Urothelium cell line (cell line): Measurements from ENCODE around the gene RRP9.
"Not testable (repeated sequence)": the region's sequence is repeated elsewhere in the genome, so short reads cannot be mapped to it uniquely, and the experiment has no call there.

ENCODE experiments used
- DNase-seq: peaks from one replicate; pipeline ENCODE4 v3.0.0; 2011; ENCODE audit warnings: low spot score, mixed read lengths
- FAIRE-seq: peaks from 2 replicates; lab custom pipeline; 2011; peaks lifted over from hg19 to GRCh38; lab: Jason Lieb, UNC

Gene RRP9, protein sequence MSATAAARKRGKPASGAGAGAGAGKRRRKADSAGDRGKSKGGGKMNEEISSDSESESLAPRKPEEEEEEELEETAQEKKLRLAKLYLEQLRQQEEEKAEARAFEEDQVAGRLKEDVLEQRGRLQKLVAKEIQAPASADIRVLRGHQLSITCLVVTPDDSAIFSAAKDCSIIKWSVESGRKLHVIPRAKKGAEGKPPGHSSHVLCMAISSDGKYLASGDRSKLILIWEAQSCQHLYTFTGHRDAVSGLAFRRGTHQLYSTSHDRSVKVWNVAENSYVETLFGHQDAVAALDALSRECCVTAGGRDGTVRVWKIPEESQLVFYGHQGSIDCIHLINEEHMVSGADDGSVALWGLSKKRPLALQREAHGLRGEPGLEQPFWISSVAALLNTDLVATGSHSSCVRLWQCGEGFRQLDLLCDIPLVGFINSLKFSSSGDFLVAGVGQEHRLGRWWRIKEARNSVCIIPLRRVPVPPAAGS

DNA sequence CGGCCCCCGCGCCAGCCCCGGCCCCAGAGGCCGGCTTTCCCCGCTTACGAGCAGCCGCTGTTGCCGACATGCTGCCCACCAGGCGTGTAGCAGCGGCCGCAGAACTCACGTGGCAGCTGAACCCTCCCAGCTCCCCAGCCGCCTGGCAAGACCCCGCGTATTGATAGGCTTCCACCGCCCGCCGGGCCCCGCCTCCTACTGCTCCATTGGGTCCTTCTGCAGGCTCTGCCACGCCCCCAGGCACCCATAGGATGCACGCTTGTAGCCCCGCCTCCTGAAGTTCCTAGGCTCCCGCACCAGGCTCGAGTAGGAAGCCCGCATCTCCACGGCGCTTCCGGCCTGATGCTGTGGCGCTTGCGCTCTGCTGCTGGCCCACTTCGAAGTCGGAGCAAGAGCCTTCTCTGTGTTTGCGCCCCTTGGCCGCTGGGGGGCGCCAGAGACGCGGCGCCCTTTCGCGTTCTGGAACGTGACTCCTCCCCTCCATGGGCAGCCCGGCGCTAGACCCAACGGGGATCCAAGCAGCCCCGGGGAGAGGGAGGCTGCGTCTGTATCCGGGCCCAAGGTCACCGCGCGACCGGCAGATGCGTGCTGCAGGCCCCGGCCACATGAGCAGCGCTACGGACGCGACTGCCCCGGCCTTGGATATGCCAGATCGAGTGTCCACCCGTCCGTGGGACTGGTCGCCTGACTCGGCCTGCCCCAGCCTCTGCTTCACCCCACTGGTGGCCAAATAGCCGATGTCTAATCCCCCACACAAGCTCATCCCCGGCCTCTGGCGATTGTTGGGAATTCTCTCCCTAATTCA lies at the start of gene RRP9, which contains the start of gene PARP3:
Gene RRP9 (minus strand): TSS at position 107 of the 805 bp plus-strand sequence. CDS start 37 bp downstream, at position 70.
Gene PARP3 (plus strand): TSS at position 566 of the 805 bp plus-strand sequence. CDS start 993 bp downstream, outside the sequence.
- DNase-seq (peak; percentile 100), FAIRE-seq (peak; percentile 96)

DNA sequence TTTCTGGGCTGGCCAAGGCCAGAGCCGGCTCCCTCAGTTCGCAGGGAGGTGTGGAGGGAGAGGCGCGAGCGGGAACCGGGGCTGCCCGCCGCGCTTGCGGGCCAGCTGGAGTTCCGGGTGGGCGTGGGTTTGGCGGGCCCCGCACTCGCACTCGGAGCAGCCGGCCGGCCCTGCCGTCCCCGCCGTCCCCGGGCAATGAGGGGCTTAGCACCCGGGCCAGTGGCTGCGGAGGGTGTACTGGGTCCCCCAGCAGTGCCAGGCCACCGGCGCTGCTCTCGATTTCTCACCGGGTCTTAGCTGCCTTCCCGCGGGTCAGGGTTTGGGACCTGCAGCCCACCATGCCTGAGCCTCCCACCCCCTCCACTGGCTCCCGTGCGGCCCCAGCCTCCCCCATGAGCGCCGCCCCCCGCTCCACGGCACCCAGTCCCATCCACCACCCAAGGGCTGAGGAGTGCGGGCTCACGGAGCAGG lies 48.8 kb upstream of the RRP9 start:
- DNase-seq, FAIRE-seq: not testable (repeated sequence)

DNA sequence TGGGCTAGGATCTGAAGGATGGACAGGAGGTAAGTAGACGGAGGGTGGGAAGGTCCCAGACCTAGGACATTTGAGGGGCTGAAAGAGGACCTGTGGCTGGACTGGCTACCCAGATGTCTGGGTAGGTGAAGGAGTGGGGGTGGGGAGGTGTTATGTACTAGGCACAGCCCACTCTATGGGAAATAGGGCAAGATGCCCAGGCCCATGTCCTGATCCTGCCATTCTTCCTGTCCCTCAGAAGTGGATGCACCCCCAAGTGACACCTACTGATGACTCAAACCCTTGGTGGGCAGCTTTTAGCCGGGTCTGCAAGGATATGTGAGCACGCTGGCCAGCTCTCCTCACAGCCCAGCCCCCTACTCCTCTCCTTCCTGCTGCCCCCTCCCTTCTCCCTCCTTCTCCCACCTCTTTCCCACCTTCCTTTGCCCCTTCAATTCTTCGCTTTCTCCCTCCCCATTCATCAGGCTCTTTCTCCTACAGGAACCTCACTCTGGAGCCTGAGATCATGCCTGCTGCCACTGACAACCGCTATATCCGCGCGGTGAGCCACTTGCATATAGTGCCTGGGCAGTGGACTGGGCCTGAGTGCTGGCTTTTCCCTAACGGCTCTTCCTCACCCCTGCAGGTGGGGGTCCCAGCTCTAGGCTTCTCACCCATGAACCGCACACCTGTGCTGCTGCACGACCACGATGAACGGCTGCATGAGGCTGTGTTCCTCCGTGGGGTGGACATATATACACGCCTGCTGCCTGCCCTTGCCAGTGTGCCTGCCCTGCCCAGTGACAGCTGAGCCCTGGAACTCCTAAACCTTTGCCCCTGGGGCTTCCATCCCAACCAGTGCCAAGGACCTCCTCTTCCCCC lies 46.8 kb upstream of the RRP9 start:
- DNase-seq (no peak), FAIRE-seq (no peak)

DNA sequence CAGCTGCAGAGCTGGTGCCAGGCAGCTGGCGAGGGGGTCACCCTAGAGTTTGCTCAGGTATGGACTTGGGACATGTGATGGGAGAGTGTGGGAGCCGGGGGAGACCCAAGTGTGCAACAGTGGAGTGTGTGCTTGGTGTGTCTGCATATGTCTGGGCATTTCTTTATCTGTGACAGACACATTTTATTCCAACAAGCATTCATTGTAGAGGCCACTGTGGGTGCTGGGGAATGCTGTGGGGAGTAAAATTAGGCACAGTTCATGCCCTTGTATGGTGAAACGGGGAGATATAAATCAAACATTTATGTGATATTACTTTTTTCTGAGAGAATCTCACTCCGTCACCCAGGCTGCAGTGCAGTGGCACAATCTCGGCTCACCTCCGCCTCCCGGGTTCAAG lies 45.9 kb upstream of the RRP9 start:
- DNase-seq = no peak
- FAIRE-seq = no peak

DNA sequence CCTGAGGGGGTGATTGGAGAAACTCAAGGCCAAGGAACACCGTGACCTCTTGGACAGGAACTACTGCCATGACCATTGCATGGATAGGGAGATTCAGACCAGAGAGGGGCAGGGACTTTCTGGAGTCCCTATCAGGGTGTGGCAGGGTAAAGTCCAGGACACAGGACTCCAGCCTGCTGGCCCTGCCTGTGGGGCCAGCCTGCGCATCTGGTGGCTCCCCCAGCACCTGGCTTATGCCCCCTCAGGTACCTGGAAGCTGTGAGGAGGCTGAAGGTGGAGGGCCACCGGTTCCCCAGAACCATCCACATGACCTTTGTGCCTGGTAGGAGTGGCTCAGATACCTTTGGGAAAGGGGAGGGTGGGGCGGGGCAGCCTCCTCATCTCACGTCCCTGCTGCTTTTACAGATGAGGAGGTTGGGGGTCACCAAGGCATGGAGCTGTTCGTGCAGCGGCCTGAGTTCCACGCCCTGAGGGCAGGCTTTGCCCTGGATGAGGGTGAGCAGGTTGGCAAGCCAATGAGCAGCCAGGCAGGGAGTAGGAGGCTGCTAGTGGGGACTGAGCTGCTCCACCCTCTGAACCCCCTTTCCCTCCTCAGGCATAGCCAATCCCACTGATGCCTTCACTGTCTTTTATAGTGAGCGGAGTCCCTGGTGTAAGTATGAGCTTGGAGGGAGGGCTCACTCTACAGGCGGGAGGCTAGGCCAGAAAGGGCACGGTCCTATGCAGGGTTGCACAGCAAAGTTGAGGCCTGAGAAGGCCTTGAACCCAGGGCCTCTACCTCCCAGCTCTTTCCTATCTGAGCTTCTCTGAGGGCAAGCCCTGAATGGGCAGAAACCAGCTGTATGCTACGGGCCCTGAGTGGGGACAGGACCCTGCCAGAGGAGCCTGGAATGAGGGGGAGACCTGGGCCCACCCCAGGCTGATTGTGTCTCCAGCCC lies 44.6 kb upstream of the RRP9 start:
- FAIRE-seq = no peak
- DNase-seq = no peak

DNA sequence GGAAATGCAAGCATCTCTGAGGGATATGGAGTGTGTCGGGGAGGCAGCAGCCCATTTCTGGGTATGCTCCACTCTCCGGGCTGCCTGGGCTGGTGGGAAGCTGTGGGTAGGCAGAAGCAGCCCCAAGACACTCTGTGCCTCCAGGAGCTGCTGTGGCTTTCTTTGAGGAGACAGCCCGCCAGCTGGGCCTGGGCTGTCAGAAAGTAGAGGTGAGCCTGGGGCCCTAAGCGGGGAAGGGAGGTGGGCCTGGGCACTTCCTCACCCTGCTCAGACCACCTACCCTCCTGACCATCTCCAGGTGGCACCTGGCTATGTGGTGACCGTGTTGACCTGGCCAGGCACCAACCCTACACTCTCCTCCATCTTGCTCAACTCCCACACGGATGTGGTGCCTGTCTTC lies 43.4 kb upstream of the RRP9 start:
- FAIRE-seq = no peak
- DNase-seq = no peak

DNA sequence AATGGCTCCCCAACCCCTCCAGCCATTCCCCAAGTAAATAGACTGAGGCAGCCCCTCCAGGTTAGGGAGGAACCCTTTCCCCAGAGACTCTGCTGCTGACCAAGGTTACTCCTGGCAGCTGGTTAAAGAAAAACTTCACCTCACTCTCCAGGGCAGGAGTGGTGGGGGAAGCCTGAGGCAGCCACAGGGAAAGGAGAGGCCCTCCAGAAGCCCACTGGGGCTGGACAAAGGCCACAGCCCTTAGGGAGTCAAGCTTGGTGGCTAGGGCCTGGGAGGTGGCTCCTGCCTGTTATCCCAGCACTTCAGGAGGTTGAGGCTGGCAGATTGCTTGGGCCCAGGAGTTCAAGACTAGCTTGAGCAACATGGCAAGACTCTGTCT lies 42.6 kb upstream of the RRP9 start:
- DNase-seq (no peak), FAIRE-seq (no peak)

DNA sequence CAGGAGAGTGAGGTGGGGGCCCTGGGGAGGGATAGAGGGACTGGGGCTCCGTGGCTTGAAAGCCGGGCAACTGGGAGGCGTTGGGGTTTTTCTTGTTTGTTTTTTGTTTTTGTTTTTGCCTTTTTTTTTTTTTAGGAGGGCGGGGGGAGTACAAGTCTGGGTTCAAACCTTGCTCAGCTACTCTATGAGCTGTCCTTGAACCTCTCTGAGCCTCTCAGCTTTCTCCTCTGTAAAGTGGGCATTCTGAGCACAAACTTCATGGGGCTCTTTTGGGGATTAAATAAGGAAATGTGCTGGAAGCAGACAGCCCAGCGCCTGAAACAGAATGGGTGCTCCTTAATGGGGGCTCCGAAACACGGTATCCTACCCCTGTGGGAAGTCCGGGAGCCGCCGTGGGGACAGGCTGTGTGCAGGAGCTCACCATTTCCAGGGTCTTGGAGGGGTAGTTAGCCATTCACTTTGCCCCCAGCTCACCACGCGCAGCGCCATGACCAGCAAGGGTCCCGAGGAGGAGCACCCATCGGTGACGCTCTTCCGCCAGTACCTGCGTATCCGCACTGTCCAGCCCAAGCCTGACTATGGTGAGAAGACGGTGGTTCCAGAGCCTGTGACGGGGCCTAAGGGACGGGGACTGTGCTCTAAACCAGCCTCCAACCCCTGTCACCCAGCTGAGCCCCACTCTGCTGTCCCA lies 42.0 kb upstream of the RRP9 start:
- DNase-seq = no peak
- FAIRE-seq = no peak

DNA sequence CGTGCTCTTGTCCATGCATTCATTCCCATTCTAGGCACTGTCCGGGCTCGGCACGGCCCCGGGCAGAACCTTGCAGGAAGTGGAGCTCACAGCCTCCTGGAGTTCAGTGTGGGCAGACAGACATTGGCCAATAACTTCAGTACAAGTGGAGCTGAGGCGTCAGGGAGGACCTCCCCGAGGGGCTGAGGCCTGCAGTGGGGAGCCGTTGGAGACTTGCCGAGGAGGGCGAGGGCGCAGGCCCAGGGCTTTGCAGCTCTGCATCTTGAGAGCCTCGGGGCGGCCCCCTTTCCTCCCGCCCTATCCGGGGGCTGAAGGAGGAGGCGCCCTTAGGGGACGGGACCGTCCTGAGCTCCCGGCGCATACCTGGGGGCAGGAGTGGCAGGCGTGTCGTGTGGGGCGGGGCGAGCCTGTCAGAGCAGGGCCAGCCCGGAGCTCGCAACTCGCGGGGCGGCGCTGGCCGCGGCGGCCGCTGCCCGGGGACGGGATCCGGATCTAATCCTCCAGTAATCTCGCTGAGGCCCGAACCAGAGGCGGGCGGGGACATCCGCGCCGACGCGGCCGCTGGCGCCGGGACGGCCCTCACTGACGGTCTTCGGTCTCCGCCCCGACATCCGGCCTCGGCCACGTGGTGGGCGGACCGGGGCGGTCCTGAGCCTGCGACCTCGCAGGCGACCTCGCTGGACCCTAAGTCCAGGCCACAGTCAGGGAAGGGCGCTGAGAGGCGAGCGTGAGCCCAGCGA lies 41.3 kb upstream of the RRP9 start, which contains the start of gene ACY1:
Gene ACY1 (plus strand): TSS at position 698 of the 740 bp plus-strand sequence. CDS start 530 bp downstream, outside the sequence.
- DNase-seq (peak; percentile 92), FAIRE-seq (peak; percentile 58)

DNA sequence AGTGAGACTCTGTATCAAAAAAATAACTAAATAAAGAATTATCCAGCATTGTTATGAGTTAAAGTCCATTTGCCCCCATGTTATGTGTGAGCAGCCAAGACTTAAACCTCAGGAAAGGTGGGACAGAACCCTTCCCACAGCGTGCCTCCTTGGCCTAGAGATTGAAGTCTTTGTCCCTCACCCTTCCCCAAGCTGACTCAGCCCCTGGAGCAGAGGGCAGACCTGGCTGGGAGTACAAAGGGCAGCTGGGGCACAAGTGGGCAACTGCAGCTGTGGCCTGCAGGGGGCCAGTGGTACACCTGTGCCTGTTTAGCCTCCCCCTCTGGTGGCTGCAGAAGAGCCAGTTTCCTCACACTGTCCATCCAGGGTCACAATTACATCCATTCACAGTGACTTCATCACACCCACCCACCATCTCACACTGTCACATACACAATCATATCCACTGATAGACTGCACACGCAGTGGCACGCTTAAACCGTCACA lies 40.7 kb upstream of the RRP9 start:
- DNase-seq = peak; percentile 86
- FAIRE-seq = peak; percentile 80

DNA sequence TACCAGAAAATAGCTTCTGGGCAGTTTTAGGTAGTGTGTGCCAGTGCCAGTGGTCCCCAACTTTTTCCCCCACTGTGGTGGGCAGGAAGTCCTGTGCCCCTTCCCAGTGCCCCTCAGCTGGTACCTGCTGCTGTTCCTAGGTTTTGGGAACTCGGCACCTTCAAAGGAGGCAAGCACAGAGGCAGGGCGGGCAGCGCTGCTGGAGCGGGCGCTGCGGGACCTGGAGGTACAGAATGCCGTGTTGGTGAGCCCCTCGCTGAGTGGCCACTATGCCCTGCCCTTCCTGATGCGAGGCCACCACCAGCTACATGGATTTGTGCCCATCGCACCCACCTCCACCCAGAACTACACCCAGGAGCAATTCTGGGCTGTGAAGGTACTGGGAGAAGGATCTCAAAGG lies 38.5 kb upstream of the RRP9 start:
- FAIRE-seq = no peak
- no peak for DNase-seq

DNA sequence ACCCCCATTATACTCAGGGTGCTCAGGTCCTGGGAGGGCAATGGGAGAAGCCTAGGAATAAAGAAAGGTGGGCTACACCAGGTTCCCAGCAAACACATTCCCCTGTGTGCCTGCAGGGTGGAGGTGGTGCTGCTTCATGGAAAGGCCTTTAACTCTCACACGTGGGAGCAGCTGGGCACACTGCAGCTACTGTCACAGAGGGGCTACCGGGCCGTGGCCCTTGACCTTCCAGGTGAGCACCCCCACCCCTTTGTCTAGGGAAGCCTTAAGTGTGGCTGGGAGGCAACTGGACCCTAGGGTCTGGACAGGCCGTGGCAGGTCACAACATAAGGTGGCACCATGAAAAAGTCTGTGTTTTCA lies 36.4 kb upstream of the RRP9 start:
- DNase-seq (no peak), FAIRE-seq (no peak)

DNA sequence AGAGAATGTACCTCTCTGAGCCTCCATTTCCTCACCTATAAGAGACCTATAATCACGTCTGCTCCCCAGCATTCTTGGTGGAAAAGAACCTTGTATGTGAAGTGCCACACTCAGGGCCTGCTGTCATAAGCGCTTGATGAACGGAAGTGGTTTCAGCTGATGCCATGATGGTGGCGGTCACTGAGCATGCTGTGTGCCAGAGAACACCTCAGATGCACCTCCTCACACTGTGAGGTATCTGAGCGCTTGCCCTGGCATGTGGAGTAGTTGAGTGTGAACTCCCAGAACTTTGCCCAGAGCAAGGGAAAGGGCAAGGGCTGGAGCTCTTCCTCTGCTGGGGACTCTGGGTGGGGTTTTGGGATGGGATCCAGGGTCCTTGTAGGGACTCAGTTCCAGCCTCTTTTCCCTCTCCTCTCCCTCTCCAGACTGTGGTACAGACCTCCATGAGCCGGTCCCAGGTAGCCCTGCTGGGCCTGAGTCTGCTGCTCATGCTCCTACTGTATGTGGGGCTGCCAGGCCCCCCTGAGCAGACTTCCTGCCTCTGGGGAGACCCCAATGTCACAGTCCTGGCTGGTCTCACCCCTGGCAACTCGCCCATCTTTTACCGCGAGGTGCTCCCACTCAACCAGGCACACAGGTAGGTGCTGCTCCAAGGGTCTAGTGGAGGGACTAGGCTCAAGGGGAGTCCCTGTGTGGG lies 35.9 kb upstream of the RRP9 start:
- DNase-seq = no peak
- FAIRE-seq = no peak

DNA sequence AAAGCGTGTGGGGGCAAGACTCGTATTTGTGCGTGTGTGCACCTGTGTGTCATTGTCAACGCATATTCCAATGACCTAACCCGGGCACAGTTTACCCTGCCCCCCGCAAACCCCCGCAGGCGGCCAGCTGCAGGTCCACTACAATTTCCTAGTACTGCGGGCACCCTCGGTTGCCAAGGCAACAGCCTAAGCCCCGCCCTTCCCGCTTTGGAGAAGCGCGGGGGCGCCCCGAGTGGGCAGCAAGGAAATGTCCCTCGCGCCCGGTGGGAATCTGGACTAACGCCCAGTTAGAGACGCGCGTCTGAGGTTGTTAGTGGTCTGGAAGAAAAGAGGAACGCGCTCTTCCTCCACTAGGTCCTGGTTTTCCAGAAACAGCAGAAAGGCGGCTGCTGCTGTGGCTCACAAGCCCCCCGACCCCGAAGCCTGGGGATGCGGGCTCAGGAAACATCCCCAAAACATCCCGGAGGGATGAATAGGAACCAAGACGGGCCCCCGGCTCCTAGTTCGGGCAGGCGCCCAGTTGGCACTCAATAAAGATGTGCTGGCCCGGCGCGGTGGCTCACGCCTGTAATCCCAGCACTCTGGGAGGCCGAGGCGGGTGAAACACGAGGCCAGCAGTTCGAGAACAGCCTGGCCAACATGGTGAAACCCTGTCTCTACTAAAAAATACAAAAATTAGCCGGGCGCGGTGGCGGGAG lies 34.3 kb upstream of the RRP9 start:
- FAIRE-seq = no peak
- peak; percentile 81 for DNase-seq

DNA sequence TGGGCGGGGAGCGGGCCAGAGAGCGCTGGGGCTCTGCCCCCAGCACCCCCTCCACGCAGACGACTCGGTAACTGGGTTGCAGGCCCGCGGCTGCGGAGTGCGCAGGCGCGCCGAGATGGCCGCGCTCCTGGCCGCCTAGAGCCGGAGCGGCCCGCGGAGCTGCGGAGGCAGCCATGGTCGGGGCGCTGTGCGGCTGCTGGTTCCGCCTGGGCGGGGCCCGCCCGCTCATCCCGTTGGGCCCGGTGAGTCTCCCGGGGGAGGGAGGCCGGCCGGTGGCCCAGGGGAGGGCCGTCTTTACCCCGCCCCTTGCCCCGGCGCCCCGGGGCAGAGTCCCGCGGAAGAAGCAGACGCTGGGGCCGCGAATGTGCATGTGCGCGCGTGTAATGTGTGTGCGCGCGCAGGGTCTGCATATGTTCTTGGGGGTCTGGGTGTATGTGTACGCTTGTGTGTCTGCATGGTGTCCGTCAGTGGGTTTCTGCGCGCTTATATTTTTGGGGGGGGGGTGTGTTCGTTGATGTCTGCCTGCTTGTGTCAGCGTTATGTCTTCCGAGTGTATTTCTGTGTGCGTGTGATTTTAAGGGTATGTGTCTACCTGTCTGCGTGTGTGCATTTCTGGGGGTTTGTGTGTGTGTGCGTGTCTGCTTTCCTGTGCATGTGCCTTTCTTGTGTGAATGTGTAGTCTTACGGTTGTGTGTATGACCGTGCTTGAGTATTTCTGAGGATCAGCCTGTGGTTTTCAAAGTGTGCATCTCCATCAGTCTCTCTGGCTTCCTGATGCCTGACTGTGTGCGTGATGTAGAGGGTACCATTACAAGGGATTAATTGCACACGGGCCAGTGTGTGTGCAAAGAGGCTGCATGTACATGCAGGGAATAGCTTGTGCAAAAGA lies 33.5 kb upstream of the RRP9 start, which contains the start of gene ABHD14A:
Gene ABHD14A (plus strand): TSS at position 102 of the 889 bp plus-strand sequence. CDS start 72 bp downstream, at position 174.
- FAIRE-seq = peak; percentile 42
- DNase-seq = peak; percentile 88
